Measurements from ENCODE around the gene ZBTB37.
A peak's percentile ranks its signal among the peaks of the same experiment; 100 is the strongest.
"Not testable (repeated sequence)": the region's sequence is repeated elsewhere in the genome, so short reads cannot be mapped to it uniquely, and the experiment has no call there.

ZBTB37 gene

GRCh38 chr1:173868266-173869020 lies at the start of gene ZBTB37:
Gene ZBTB37, plus strand, starts transcription at chr1:173868380. Its CDS starts 1,846 bp downstream, at chr1:173870226.
- no peak for DNase-seq

GRCh38 chr1:173818459-173818858 lies 49.7 kb upstream of the ZBTB37 start:
- no peak for DNase-seq

- no peak for DNase-seq
Measured at GRCh38 chr1:173821680-173822079, 46.5 kb upstream of the ZBTB37 start.

- no peak for DNase-seq
Measured at GRCh38 chr1:173823781-173824314, 44.3 kb upstream of the ZBTB37 start.

- peak; percentile 98 for DNase-seq
Measured at GRCh38 chr1:173824315-173825081, 43.7 kb upstream of the ZBTB37 start, which contains the start of the genes CENPL and DARS2. Gene CENPL, minus strand, starts transcription at chr1:173824883. Its CDS starts 13,584 bp downstream, at chr1:173811299. Gene DARS2, plus strand, starts transcription at chr1:173824673. Its CDS starts 557 bp downstream, at chr1:173825230.

- no peak for DNase-seq
Measured at GRCh38 chr1:173827611-173828010, 40.6 kb upstream of the ZBTB37 start.

- no peak for DNase-seq
Measured at GRCh38 chr1:173832748-173833147, 35.4 kb upstream of the ZBTB37 start.

- no peak for DNase-seq
Measured at GRCh38 chr1:173852105-173852504, 16.1 kb upstream of the ZBTB37 start.

GRCh38 chr1:173853074-173853473 lies 15.1 kb upstream of the ZBTB37 start:
- DNase-seq, result no peak

GRCh38 chr1:173856014-173856413 lies 12.2 kb upstream of the ZBTB37 start:
- no peak for DNase-seq

- DNase-seq, result no peak
Measured at GRCh38 chr1:173856903-173857302, 11.3 kb upstream of the ZBTB37 start.

- DNase-seq, result no peak
Measured at GRCh38 chr1:173857363-173857917, 10.7 kb upstream of the ZBTB37 start.

GRCh38 chr1:173859547-173859946 lies 8.6 kb upstream of the ZBTB37 start:
- DNase-seq, result not testable (repeated sequence)

GRCh38 chr1:173860065-173860464 lies 8.1 kb upstream of the ZBTB37 start:
- DNase-seq, result no peak

GRCh38 chr1:173861731-173862145 lies 6.4 kb upstream of the ZBTB37 start:
- DNase-seq, result no peak

- DNase-seq, result not testable (repeated sequence)
Measured at GRCh38 chr1:173862146-173862768, 5.9 kb upstream of the ZBTB37 start.

- DNase-seq, result no peak
Measured at GRCh38 chr1:173862769-173863223, 5.4 kb upstream of the ZBTB37 start.

- DNase-seq, result no peak
Measured at GRCh38 chr1:173863224-173864161, 4.7 kb upstream of the ZBTB37 start.

GRCh38 chr1:173864179-173864867 lies 3.9 kb upstream of the ZBTB37 start:
- DNase-seq, result no peak

- DNase-seq, result peak; percentile 46
Measured at GRCh38 chr1:173865468-173866164, 2.6 kb upstream of the ZBTB37 start.

All from eye (tissue), 1 donor.